ENCODE measurements around the gene SHMT2.

GRCh38 chr12:57226588-57227314 is 2.8 kb upstream of the SHMT2 start:
- TF ChIP-seq POLR2A (IDR thresholded peaks at IDR 0.05): no peak
- TF ChIP-seq CTCF (IDR thresholded peaks at IDR 0.05): no peak
